GM15510 (cell line): ENCODE results near the gene SIL1.

Experiments
- POLR2A ChIP-seq: IDR thresholded peaks from 3 replicates; pipeline ENCODE4 v1.6.1; 2011; ENCODE audit warnings: borderline replicate concordance; ENCODE audit not compliant: insufficient read length; ENCODE audit errors: extremely low read depth

The SIL1 gene

DNA sequence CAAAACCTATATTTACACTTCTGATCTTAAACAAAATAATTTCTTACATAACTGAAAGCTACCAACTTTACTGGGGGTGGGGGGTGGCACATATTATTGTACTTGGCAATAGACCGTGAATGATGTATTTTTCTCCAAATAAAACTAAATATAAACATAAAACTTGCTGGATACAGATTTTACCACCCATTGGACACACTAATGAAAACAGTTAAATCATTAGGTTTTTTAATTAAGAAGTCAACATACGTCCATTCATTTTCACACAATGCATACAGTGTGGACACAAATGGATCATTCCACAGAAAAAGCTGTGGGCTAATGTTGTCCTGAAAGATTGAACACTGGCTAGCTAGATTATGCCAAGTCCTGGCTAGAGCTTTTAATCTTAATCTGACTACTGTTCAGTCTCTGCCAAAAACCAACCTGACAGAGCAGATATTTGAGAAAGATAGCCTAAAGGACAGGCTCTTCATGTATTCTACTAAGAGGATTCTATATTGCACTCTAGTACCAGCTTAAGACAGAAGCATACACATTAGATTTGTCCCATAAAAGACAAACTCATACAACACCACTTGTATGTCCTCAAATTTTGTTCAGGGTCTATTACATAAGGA lies 118.1 kb downstream of the SIL1 start:
- TF ChIP-seq POLR2A, result no peak

DNA sequence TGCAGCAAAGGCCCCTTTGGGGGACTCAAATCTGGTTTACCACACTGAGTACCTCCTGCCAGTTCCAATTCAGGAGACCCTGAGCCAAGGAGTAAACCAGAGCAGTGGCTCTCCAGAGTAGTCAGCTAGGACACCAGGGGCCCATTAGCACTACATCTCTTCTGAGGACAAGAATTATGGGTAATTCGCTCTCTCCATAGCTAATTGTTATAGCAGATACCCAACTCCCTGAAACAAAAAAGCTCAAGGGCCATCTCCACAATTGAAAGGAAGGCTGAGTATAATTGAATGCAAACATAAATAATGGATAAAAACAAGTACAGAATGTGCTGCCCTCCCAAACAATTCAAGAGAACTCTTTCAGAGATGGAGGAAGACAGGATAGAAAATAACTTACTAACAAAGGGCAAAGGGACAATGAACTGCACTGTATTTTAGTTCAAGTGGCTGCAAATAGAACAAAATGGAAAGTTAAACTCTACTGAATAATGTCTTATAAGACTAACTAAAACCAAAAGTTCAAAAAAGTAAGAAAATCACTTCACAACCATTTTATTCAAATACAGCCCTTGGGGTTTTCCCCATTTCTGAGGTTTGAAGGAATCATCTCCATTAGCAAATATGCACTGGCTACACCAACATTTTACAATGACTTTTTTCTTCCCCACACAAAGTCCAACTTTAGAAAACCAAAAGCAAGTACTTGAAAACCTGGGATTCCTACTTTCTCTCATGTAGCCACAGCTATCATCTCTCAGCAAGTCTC lies 118.8 kb downstream of the SIL1 start:
- TF ChIP-seq POLR2A, result no peak

DNA sequence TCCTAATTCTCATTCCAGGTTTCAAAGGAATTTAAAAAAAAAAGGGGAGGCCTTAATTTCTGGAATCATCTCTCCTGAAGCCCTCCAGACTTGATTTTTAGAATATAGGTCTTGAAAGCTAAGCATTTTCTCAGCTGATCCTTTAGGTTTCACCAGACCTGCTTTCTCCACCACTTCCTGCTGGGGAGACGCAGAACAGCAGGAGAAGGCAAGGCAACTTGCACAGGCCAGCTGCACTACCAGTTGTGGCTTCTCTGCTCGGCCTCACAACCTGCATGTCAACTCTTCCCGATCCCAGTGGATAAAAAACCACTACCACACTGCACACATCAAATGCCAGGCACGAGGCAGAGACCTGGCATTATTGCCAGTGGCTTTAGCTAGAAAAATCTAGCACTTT lies 119.8 kb downstream of the SIL1 start:
- no peak for TF ChIP-seq POLR2A

DNA sequence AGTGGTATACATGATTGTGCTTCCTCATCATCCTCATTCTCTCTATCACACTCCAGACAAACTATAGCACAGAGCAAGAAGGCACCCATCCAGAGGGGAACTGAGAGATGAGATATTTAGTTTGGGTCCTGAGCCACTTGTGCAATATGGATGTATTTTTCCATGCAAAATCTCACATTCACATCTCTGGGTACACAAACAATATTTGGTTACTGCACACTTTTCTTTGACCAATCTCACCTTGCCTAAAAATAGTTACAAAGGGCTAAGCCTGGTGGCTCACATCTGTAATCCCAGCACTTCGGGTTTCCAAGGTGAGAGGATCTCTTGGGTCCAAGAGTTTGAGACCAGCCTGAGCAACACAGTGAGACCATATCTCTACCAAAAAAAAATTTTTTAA lies 120.3 kb downstream of the SIL1 start:
- TF ChIP-seq POLR2A, result no peak

DNA sequence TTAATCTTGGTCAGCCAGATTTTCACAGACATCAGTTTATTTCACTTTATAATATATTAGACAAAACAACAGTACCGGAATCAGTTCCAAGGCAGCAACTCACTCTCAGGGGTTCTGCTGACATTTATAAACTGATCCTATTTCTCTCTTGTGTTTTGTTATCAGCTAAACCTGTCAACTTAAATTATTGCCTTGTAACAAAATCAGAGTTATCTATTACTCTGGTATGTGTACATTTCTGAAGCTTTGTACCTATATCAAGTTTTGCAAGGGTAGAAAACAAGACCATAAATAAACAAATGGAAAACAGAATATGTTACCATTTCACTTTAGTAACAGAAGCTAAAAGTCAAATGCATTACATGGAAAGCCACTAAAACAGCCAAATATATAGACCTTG lies 122.1 kb downstream of the SIL1 start:
- TF ChIP-seq POLR2A, result no peak

DNA sequence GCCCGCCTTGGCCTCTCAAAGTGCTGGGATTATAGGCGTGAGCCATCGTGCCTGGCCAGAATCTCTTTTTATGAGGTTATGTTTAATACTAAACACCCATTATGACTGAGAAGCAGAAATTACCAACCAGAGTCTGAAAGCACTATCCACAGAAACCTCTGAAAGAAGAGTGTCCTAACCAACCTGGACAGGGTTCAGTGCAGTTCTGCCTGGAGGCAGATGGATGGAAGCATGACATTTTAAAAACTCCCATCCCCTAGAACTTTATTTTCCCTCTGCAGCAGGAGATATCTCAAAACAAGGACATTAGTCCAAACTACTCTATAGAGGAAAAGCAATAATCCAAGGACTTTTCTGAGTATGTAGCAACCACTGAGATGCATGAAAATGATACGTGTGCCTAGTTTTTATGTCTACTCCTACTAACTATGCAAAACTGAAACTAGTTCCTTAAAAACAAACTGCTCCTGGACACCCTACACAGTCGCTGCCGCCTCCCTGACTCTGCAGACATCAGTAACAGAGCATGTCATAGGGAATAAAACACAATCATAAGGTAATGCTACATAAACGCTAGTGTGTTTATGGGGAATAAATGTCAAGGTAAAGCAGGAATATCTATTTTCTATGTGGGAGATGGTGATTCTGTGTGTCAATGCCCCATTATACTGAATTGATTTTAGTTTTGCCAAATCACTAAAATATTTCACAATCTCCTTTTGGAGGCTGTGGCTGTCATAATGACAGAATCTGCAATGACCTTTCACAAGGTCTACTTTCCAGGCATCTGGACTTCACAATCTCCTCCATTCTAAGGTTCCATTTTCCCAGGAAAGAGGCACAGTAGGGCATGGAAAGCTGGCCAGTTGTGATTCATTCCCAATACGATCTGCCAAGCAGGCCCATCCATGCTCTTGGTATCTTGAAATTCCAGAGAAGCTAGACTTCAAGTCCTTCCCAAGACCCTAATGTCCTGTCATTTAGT lies 122.8 kb downstream of the SIL1 start:
- no peak for TF ChIP-seq POLR2A

DNA sequence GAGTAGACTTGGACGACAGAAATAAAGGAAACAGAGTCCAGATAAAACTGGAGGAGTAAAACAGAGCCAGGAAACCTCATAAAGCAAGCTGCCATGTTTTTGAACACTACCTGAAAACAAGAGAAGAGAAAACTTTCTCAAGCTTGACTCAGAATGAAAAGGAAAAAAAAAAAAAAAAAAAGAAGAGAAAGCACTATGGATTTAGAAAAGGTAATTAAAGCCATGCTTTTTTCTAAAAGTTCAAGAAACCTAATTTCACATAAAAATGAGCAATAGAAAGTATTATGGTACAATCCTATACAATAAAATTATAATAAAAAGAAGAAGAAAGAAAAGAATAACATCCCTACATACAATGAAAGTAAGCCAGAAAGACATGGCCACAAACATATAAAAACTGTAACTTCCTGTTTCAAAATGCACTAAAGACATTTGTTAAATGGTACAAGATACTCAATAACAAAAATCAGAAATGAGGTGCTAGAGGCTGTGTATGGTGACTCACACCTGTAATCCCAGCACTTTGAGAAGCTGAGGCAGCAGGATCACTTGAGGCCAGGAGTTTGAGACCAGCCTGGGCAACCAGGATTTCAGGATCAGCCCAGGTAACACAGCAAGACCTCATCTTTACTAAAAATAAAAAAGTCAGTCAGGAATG lies 129.5 kb downstream of the SIL1 start:
- no peak for TF ChIP-seq POLR2A

DNA sequence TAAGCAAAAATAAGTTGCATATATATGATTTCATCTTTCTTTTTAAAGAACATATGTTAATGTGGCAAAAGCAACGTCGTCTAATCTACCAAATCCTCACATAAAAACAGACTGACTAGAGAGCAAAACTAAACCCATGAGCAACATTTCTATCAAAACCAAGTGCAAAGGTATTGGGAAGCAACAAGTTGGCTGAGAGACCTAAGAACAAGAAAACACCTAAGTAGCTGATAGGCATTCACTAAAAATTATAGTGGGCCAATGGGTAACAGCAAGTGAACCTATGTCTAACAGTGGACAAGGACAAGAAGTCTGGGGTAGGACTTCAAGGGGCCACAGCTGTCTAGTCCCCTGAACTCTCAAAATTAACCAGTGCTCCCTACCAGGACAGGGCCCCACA lies 130.1 kb downstream of the SIL1 start:
- TF ChIP-seq POLR2A, result no peak

DNA sequence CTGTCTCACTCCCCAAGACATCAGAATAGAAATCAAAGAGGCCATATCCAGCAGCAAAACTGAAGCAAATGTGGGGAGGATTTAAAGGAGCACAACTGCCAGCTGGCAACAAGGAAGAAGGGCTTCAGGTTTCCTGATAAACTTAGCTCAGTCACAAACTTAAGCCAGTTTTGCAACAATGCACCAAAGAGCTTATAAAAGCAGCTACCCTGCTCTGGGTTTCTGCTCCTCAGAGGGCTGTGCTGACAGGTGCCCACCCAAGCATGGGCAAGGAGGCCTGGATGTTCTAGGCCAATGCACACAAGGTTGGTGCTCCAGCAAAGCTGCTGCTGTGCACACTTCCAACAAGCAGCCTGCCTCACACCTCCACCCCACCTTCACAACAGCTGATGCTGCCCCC lies 132.9 kb downstream of the SIL1 start:
- TF ChIP-seq POLR2A, result no peak

DNA sequence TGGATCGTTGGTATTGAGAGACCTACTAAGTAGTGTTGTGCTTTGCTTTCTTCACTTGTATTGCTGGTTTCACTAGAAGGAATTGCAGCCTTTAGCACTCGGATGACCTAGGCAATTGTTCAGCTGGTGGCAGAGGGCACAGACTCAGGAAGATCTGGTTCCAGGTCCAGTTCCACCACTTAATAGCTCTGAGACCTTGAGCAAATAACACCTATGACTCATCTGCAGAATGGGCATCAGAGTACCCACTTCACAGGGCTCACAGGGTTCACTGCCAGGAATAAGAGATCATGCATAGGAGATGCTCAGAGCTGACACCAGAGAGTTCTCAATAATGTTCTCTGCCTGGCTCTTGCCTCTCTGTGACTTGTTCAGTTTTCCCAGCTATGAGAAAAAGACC lies 133.6 kb downstream of the SIL1 start:
- TF ChIP-seq POLR2A, result no peak

DNA sequence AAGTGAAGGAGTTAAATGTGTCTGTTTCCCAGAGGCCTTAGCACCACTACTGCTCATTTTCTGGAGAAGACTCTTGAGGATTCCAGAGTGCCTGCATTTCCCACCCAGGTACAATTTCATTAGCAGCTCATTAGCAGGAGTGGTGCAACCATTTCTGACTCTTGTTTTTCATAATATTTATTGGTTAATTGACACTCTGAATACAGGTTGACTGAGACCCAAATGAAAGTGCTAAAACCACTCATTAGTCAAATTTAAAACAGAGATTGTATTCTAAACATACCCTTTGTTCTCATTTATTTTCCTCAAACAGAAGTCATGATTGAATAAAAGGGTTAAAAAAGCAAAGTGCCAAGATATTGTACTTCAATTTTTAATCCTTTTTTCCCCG lies 134.5 kb downstream of the SIL1 start:
- no peak for TF ChIP-seq POLR2A

DNA sequence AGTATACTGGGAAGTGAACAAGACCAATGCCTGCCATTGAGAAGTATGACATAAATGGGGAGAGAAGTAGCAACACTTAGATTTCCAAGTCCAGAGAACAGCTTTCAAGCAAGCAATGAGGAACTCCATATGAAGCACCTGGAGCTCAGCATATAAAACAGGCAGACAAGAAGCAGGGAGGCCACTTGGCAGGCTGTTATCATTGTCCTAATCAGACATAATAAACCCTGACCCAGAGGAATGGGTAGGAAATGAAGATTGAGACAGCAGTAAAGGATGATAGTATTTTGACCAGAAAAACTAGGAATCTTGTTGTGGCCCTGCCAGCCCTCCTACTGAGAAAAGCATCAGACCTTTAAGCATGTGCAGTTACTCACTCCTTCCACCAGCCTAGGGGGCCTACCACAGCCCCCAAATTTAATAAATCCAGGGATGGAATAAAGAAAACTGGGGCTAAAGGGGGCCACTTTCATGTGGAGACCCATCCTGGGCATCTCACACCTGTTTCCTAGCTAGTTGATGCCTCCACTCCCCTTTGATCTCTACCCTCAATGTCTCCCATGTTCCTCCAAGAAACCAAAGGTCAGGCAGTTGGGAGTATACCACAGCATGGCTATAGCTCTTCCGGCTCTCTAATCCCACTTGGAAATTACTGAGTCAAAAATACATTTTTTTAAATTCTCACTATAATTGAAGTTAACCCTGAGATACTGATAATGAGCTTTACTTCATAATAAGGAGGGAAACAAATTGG lies 135.1 kb downstream of the SIL1 start:
- TF ChIP-seq POLR2A, result no peak

DNA sequence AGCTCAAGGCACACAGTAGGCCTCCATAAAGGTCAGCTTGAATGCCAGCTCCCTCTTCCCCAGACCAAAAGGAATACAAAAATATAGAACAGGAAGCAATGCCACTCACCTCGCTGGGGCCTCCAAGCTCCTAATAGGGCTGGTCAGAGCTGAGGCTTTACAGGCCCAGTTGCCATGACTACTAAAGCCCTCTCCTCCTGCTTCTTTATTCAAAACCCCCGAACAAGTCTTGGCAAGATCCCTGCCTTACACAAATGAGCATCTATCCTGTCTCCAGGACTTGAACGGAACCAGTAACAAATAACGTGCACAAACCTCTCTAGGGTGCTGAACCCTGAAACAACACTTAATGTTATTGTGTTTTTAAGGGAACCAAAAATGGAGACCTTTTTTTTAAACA lies 136.3 kb downstream of the SIL1 start:
- no peak for TF ChIP-seq POLR2A

DNA sequence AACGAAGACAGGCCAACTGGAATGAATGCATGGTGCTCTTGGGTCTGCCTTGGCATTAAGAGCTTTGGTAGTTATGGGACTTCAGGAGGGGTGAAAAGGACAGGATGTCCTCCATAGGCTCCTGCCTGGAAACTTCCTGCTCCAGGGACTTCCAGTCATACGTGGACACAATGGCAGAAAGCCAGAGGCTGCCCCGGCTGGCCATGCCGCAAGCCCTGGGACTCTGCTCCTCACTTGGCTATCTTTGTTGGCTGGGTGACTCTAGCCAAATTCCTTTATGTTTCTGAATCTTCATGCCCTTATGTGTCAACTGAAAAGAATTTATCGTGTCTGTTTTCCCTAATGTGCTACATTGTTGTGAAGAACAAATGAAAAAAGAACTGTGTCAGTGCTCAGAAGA lies 136.9 kb downstream of the SIL1 start:
- TF ChIP-seq POLR2A, result no peak

DNA sequence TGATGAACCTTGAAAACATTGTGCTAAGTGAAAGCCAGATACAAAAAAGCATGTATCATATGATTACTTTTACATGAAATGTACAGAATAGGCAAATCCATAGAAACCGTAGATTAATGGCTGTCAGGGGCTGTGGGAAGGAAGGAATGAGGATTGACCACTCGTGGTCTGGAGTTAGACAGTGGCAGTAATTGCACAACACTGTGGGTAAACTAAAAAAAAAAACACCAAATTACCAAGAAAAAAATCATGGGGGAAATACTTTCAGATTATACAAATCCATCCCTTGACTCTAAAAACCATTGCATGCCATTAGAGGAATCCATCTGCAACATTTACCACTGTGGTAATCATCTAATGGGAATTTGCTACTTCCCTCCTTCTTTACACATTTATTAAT lies 140.0 kb downstream of the SIL1 start:
- no peak for TF ChIP-seq POLR2A

DNA sequence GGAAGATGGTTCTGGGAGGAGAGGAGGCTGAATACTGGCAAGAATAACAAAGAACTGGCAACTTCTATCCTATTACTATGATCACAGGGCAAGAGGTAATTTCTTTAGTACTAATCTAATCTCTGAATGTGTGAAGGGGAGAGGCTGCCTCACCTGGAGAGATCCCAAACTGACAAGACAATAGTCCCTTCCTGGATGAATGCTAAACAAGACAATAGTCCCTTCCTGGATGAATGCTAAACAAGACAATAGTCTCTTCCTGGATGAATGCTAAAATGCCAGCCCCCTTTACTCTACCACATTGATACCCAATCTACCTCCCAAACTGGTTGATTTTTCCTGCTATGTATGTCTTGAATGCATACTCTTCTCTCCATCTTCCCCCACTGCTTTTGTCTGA lies 145.2 kb downstream of the SIL1 start:
- TF ChIP-seq POLR2A, result no peak
